GM19463 (cell line): ENCODE results near the gene RPL38.

Source experiments
- ATAC-seq: cut with Tn5 transposase; IDR thresholded peaks from one replicate; pipeline ENCODE4 v1.9.1; 2021; ENCODE audit warnings: mild to moderate bottlenecking, moderate library complexity; ENCODE audit not compliant: unreplicated experiment

RPL38 gene

GRCh38 chr17:74206332-74206818 lies 2.9 kb downstream of the RPL38 start:
- no peak for ATAC-seq

- no peak for ATAC-seq
Measured at GRCh38 chr17:74210191-74211140, 7.0 kb downstream of the RPL38 start.

GRCh38 chr17:74211141-74211911 lies 7.8 kb downstream of the RPL38 start:
- ATAC-seq: no peak

- ATAC-seq: no peak
Measured at GRCh38 chr17:74211912-74212208, 8.4 kb downstream of the RPL38 start.

- ATAC-seq: no peak
Measured at GRCh38 chr17:74212209-74212912, 8.9 kb downstream of the RPL38 start.

GRCh38 chr17:74212913-74213791 lies 9.7 kb downstream of the RPL38 start, which contains the start of gene TTYH2:
TSS of gene TTYH2 (plus strand) at chr17:74213571. CDS start at chr17:74213588, 17 bp downstream.
- peak; percentile 64 for ATAC-seq

GRCh38 chr17:74213861-74214391 lies 10.4 kb downstream of the RPL38 start:
- no peak for ATAC-seq

GRCh38 chr17:74214484-74215341 lies 11.2 kb downstream of the RPL38 start:
- no peak for ATAC-seq

- no peak for ATAC-seq
Measured at GRCh38 chr17:74215342-74215727, 11.9 kb downstream of the RPL38 start.

GRCh38 chr17:74216505-74216904 lies 13.0 kb downstream of the RPL38 start:
- ATAC-seq: no peak

- no peak for ATAC-seq
Measured at GRCh38 chr17:74217037-74217730, 13.7 kb downstream of the RPL38 start.

GRCh38 chr17:74217888-74218287 lies 14.4 kb downstream of the RPL38 start:
- ATAC-seq: no peak

GRCh38 chr17:74218436-74218835 lies 15.0 kb downstream of the RPL38 start:
- no peak for ATAC-seq

- no peak for ATAC-seq
Measured at GRCh38 chr17:74219576-74220133, 16.2 kb downstream of the RPL38 start.

- ATAC-seq: no peak
Measured at GRCh38 chr17:74220219-74220618, 16.7 kb downstream of the RPL38 start.

- no peak for ATAC-seq
Measured at GRCh38 chr17:74220946-74221818, 17.7 kb downstream of the RPL38 start.

GRCh38 chr17:74222399-74222798 lies 18.9 kb downstream of the RPL38 start:
- no peak for ATAC-seq
